ENCODE results near the gene KCNJ16.

KCNJ16 gene

GRCh38 chr17:70132505-70132904, 57.5 kb downstream of the KCNJ16 start:
- no peak for DNase-seq

- no peak for DNase-seq
Measured at GRCh38 chr17:70134042-70134441, 59.0 kb downstream of the KCNJ16 start.

GRCh38 chr17:70134777-70135176, 59.8 kb downstream of the KCNJ16 start:
- DNase-seq = no peak

GRCh38 chr17:70136131-70136530, 61.1 kb downstream of the KCNJ16 start:
- DNase-seq = no peak

- DNase-seq = peak; percentile 93
Measured at GRCh38 chr17:70137451-70138230, 62.6 kb downstream of the KCNJ16 start.

GRCh38 chr17:70138291-70138865, 63.4 kb downstream of the KCNJ16 start:
- DNase-seq = peak; percentile 2

GRCh38 chr17:70139449-70139993, 64.5 kb downstream of the KCNJ16 start:
- DNase-seq = no peak

- DNase-seq = peak; percentile 47
Measured at GRCh38 chr17:70144260-70144846, 69.3 kb downstream of the KCNJ16 start.

GRCh38 chr17:70153210-70153609, 78.2 kb downstream of the KCNJ16 start:
- DNase-seq = no peak

- DNase-seq = no peak
Measured at GRCh38 chr17:70157151-70157550, 82.1 kb downstream of the KCNJ16 start.

GRCh38 chr17:70158180-70158579, 83.2 kb downstream of the KCNJ16 start:
- DNase-seq = no peak

- no peak for DNase-seq
Measured at GRCh38 chr17:70158591-70158990, 83.6 kb downstream of the KCNJ16 start.

- no peak for DNase-seq
Measured at GRCh38 chr17:70159980-70160379, 85.0 kb downstream of the KCNJ16 start.

- DNase-seq = no peak
Measured at GRCh38 chr17:70161519-70161918, 86.5 kb downstream of the KCNJ16 start.

GRCh38 chr17:70165383-70165782, 90.4 kb downstream of the KCNJ16 start:
- no peak for DNase-seq

- DNase-seq = no peak
Measured at GRCh38 chr17:70166615-70167014, 91.6 kb downstream of the KCNJ16 start.

GRCh38 chr17:70168044-70168976, 93.3 kb downstream of the KCNJ16 start:
- peak; percentile 76 for DNase-seq

GRCh38 chr17:70168977-70169708, 94.1 kb downstream of the KCNJ16 start, which contains the start of gene KCNJ2:
Gene KCNJ2 (plus strand): TSS chr17:70169532. CDS start chr17:70175040, 5,508 bp downstream.
- peak; percentile 87 for DNase-seq

- DNase-seq = peak; percentile 69
Measured at GRCh38 chr17:70169709-70170597, 94.9 kb downstream of the KCNJ16 start.

- DNase-seq = no peak
Measured at GRCh38 chr17:70171159-70171558, 96.1 kb downstream of the KCNJ16 start.

- peak; percentile 57 for DNase-seq
Measured at GRCh38 chr17:70172449-70172848, 97.4 kb downstream of the KCNJ16 start.
